ENCODE data around the gene TCF12.

Gene TCF12

DNA sequence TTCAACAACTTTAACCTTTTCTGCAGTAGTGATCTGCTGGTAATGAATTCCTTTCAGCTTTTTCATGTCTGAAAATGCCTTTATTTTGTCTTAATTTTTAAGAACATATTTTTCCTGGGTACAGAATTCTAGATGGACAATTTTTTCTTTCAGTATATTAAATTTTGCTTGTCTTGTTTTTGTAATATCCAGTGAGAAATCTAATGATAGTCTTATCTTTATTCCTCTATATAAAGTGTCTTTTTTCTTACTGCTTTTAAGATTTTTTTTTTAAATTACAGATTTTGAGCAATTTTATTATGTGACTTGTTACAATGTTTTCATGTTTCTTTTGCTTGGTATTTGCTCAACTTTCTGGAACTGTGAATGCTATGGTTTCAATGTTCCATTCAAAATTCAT, 38.1 kb downstream of the TCF12 start:
- Histone ChIP-seq H3K9me3 (replicated peaks in 1 of 2; ENCODE audit: control insufficient read depth in 2 of 2, insufficient read depth in 1 of 2, low read depth in 1 of 2, low read length in 2 of 2) (peaks cover 0 to 48% of the 10 kb centered on the region in 2 donors), H3K36me3 (replicated peaks in 1 of 2; ENCODE audit: control insufficient read depth in 2 of 2, insufficient read depth in 2 of 2, low read length in 2 of 2) (no peaks in the 10 kb centered on the region), H2BK120ac (ENCODE audit: low read depth, low read length) (no peak overlapping the region), H3K14ac (ENCODE audit: low read length) (no peak overlapping the region), H2BK12ac (ENCODE audit: low read length) (no peak overlapping the region), H2BK5ac (ENCODE audit: low read length) (no peak overlapping the region), H2AFZ (ENCODE audit: low read length) (no peak overlapping the region), H3K23ac (ENCODE audit: low read depth, low read length, poor library complexity) (no peak overlapping the region), H2AK5ac (ENCODE audit: low read depth, low read length) (no peak overlapping the region), H3K27ac (replicated peaks; ENCODE audit: low read length) (no peak overlapping the region), H3K9ac (ENCODE audit: low read depth, low read length, poor library complexity) (no peak overlapping the region), H3K4me1 (ENCODE audit: control insufficient read depth in 2 of 2, insufficient read depth in 1 of 2, low read depth in 1 of 2, low read length in 2 of 2) (peaks cover 3 to 8% of the 10 kb centered on the region in 2 donors), H3K27me3 (ENCODE audit: control insufficient read depth in 3 of 3, insufficient read depth in 3 of 3, low read depth in 1 of 3, low read length in 3 of 3) (no peaks in the 10 kb centered on the region), H3K18ac (ENCODE audit: low read length) (no peak overlapping the region), H3K4ac (ENCODE audit: low read length) (no peak overlapping the region), H2BK15ac (ENCODE audit: low read length) (no peak overlapping the region), H3K4me2 (ENCODE audit: insufficient read depth, low read length, poor library complexity, severe bottlenecking) (no peak overlapping the region), H3K79me1 (ENCODE audit: low read depth, low read length) (no peaks in the 10 kb centered on the region), H4K8ac (ENCODE audit: low read depth, low read length) (no peak overlapping the region), H4K91ac (ENCODE audit: low read depth, low read length, poor library complexity) (no peak overlapping the region), H3K4me3 (ENCODE audit: low read length in 2 of 2) (no peak overlapping the region)
- DNase-seq (ENCODE audit: low spot score) = no peak

DNA sequence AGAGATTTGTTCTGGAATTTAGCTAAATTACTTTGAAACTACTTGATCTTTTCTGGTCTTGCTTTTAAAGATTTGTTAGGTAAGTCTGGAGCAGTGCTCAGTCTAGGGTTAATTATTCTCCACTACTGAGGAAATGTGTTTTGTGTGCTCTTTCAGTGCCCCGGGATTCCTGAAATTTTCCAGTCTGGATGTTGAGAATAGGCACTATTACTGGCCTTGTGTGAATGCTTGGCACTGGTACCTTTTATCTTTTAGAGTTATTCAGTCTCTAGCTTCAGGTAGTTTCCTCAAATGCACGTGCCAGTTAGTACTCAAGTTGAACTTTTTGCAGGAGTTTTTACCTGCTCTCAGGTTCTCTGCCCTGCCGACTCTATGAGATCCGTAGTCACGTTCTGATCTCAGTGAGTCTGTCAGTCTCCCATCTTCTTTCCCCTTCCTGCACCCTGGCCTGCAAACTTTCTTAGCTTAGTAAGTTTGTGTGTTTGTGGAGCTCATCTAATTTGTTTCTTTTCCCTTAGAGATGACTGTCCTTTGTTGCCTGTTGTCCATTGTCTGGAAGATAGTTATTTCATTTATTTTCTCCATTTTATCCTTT, 39.5 kb downstream of the TCF12 start:
- Histone ChIP-seq H3K79me1 (ENCODE audit: low read depth, low read length) (no peaks in the 10 kb centered on the region), H3K27ac (replicated peaks; ENCODE audit: low read length) (peak overlapping the region; percentile 62), H2AK5ac (ENCODE audit: low read depth, low read length) (no peak overlapping the region), H3K4ac (ENCODE audit: low read length) (no peak overlapping the region), H3K18ac (ENCODE audit: low read length) (no peak overlapping the region), H3K9me3 (replicated peaks in 1 of 2; ENCODE audit: control insufficient read depth in 2 of 2, insufficient read depth in 1 of 2, low read depth in 1 of 2, low read length in 2 of 2) (peaks cover 0 to 37% of the 10 kb centered on the region in 2 donors), H2AFZ (ENCODE audit: low read length) (no peak overlapping the region), H2BK15ac (ENCODE audit: low read length) (no peak overlapping the region), H4K8ac (ENCODE audit: low read depth, low read length) (no peak overlapping the region), H3K4me2 (ENCODE audit: insufficient read depth, low read length, poor library complexity, severe bottlenecking) (no peak overlapping the region), H2BK12ac (ENCODE audit: low read length) (no peak overlapping the region), H3K9ac (ENCODE audit: low read depth, low read length, poor library complexity) (no peak overlapping the region), H2BK120ac (ENCODE audit: low read depth, low read length) (no peak overlapping the region), H3K4me1 (ENCODE audit: control insufficient read depth in 2 of 2, insufficient read depth in 1 of 2, low read depth in 1 of 2, low read length in 2 of 2) (peaks cover 7 to 8% of the 10 kb centered on the region in 2 donors), H3K14ac (ENCODE audit: low read length) (no peak overlapping the region), H4K91ac (ENCODE audit: low read depth, low read length, poor library complexity) (no peak overlapping the region), H2BK5ac (ENCODE audit: low read length) (no peak overlapping the region), H3K27me3 (ENCODE audit: control insufficient read depth in 3 of 3, insufficient read depth in 3 of 3, low read depth in 1 of 3, low read length in 3 of 3) (no peaks in the 10 kb centered on the region), H3K36me3 (replicated peaks in 1 of 2; ENCODE audit: control insufficient read depth in 2 of 2, insufficient read depth in 2 of 2, low read length in 2 of 2) (no peaks in the 10 kb centered on the region), H3K4me3 (ENCODE audit: low read length in 2 of 2) (no peak overlapping the region), H3K23ac (ENCODE audit: low read depth, low read length, poor library complexity) (no peak overlapping the region)
- peak; percentile 39 for DNase-seq (ENCODE audit: low spot score)
- WGBS, 2 donors (ENCODE audit: extremely low coverage in 2 of 2, insufficient read length in 2 of 2, insufficient replicate concordance in 1 of 2) = no CpG with 5 or more reads among the region's 5 CpGs

DNA sequence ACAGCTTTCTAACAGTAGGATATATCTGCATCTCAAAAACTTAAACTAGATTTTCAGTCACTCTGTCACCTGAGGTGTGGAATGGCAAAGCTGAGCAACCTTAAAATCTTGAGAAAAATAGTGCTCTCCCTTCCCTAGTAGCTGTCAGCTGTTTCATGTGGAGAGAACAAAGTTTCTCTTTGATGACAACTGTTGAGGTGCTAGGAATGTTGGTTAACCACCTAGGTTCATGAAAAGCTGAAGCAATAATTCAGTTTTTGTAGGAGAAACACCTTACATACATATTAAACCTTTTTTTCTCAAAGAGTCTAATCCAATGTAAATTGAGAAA, 40.8 kb downstream of the TCF12 start:
- H3K79me1 ChIP-seq (ENCODE audit: low read depth, low read length) = no peaks in the 10 kb centered on the region
- no peak overlapping the region for H2BK12ac ChIP-seq (ENCODE audit: low read length)
- no peak overlapping the region for H3K18ac ChIP-seq (ENCODE audit: low read length)
- no peaks in the 10 kb centered on the region for H3K36me3 ChIP-seq (replicated peaks in 1 of 2; ENCODE audit: control insufficient read depth in 2 of 2, insufficient read depth in 2 of 2, low read length in 2 of 2)
- H3K27ac ChIP-seq (replicated peaks; ENCODE audit: low read length) = no peak overlapping the region
- no peak overlapping the region for H3K4me2 ChIP-seq (ENCODE audit: insufficient read depth, low read length, poor library complexity, severe bottlenecking)
- H4K8ac ChIP-seq (ENCODE audit: low read depth, low read length) = no peak overlapping the region
- no peak overlapping the region for H3K9ac ChIP-seq (ENCODE audit: low read depth, low read length, poor library complexity)
- no peak overlapping the region for H2BK5ac ChIP-seq (ENCODE audit: low read length)
- peaks cover 0 to 24% of the 10 kb centered on the region in 2 donors for H3K9me3 ChIP-seq (replicated peaks in 1 of 2; ENCODE audit: control insufficient read depth in 2 of 2, insufficient read depth in 1 of 2, low read depth in 1 of 2, low read length in 2 of 2)
- no peak overlapping the region for H2BK15ac ChIP-seq (ENCODE audit: low read length)
- no peak for DNase-seq (ENCODE audit: low spot score)
- H3K4me3 ChIP-seq (ENCODE audit: low read length in 2 of 2) = no peak overlapping the region
- no peak overlapping the region for H3K4ac ChIP-seq (ENCODE audit: low read length)
- H4K91ac ChIP-seq (ENCODE audit: low read depth, low read length, poor library complexity) = no peak overlapping the region
- no peak overlapping the region for H2AFZ ChIP-seq (ENCODE audit: low read length)
- H3K27me3 ChIP-seq (ENCODE audit: control insufficient read depth in 3 of 3, insufficient read depth in 3 of 3, low read depth in 1 of 3, low read length in 3 of 3) = no peaks in the 10 kb centered on the region
- H2BK120ac ChIP-seq (ENCODE audit: low read depth, low read length) = no peak overlapping the region
- no peak overlapping the region for H3K14ac ChIP-seq (ENCODE audit: low read length)
- peaks cover 12 to 15% of the 10 kb centered on the region in 2 donors for H3K4me1 ChIP-seq (ENCODE audit: control insufficient read depth in 2 of 2, insufficient read depth in 1 of 2, low read depth in 1 of 2, low read length in 2 of 2)
- H3K23ac ChIP-seq (ENCODE audit: low read depth, low read length, poor library complexity) = no peak overlapping the region
- H2AK5ac ChIP-seq (ENCODE audit: low read depth, low read length) = no peak overlapping the region

DNA sequence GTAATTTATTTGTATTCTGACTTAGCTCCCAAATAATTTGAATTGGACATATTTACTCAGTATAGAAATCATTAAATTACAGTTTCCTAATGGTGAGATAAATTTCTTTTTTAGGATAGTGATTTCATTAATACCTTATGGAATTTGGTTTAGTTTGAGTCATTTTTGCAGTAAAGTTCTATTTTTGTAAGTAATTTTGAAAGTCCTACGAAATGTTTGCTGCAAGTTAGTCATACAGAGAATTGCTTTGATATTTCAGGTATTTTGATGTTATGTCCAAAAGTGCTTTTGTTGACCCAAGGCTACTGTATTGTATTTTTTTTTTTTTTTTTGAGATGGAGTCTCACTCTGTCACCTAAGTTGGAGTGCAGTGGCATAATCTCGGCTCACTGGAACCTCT, 41.7 kb downstream of the TCF12 start:
- H3K4me1 ChIP-seq (ENCODE audit: control insufficient read depth in 2 of 2, insufficient read depth in 1 of 2, low read depth in 1 of 2, low read length in 2 of 2) = peaks cover 13 to 15% of the 10 kb centered on the region in 2 donors
- no peak overlapping the region for H4K91ac ChIP-seq (ENCODE audit: low read depth, low read length, poor library complexity)
- no peak overlapping the region for H2BK15ac ChIP-seq (ENCODE audit: low read length)
- no CpG with 5 or more reads among the region's 2 CpGs for WGBS, 2 donors (ENCODE audit: extremely low coverage in 2 of 2, insufficient read length in 2 of 2, insufficient replicate concordance in 1 of 2)
- no peak overlapping the region for H3K18ac ChIP-seq (ENCODE audit: low read length)
- H3K23ac ChIP-seq (ENCODE audit: low read depth, low read length, poor library complexity) = no peak overlapping the region
- no peak overlapping the region for H3K9ac ChIP-seq (ENCODE audit: low read depth, low read length, poor library complexity)
- H3K79me1 ChIP-seq (ENCODE audit: low read depth, low read length) = no peaks in the 10 kb centered on the region
- H3K36me3 ChIP-seq (replicated peaks in 1 of 2; ENCODE audit: control insufficient read depth in 2 of 2, insufficient read depth in 2 of 2, low read length in 2 of 2) = no peaks in the 10 kb centered on the region
- no peak overlapping the region for H3K14ac ChIP-seq (ENCODE audit: low read length)
- H3K27ac ChIP-seq (replicated peaks; ENCODE audit: low read length) = no peak overlapping the region
- no peak overlapping the region for H2AFZ ChIP-seq (ENCODE audit: low read length)
- H2AK5ac ChIP-seq (ENCODE audit: low read depth, low read length) = no peak overlapping the region
- no peak overlapping the region for H2BK12ac ChIP-seq (ENCODE audit: low read length)
- DNase-seq (ENCODE audit: low spot score) = no peak
- no peak overlapping the region for H2BK120ac ChIP-seq (ENCODE audit: low read depth, low read length)
- H3K4me3 ChIP-seq (ENCODE audit: low read length in 2 of 2) = no peak overlapping the region
- H3K4me2 ChIP-seq (ENCODE audit: insufficient read depth, low read length, poor library complexity, severe bottlenecking) = no peak overlapping the region
- no peak overlapping the region for H2BK5ac ChIP-seq (ENCODE audit: low read length)
- H3K4ac ChIP-seq (ENCODE audit: low read length) = no peak overlapping the region
- no peak overlapping the region for H4K8ac ChIP-seq (ENCODE audit: low read depth, low read length)
- H3K9me3 ChIP-seq (replicated peaks in 1 of 2; ENCODE audit: control insufficient read depth in 2 of 2, insufficient read depth in 1 of 2, low read depth in 1 of 2, low read length in 2 of 2) = peaks cover 0 to 19% of the 10 kb centered on the region in 2 donors
- no peaks in the 10 kb centered on the region for H3K27me3 ChIP-seq (ENCODE audit: control insufficient read depth in 3 of 3, insufficient read depth in 3 of 3, low read depth in 1 of 3, low read length in 3 of 3)

Measured in neuronal stem cell (in vitro differentiated cells).